ENCODE results near the gene ADAM33. TPM values are rescaled to one million over a fixed set of nuclear protein-coding genes. Genes with fewer than 3 reads are reported as not detected.

Gene ADAM33
- total and polyA plus RNA-seq, 2 of the 8 experiments (the other 6 are each of a cell fraction or from before 2014, with no cell fraction given): 4.2 to 6.0 TPM

GRCh38 chr20:3719046-3719445 lies 37.2 kb upstream of the ADAM33 start:
- Histone ChIP-seq H3K36me3 (ENCODE audit: control insufficient read depth in 2 of 4, insufficient read depth in 4 of 4, low read length in 3 of 4) (no peaks in the 10 kb centered on the region), H3K9ac (replicated peaks in 1 of 4; ENCODE audit: extremely low read depth in 1 of 4, low read depth in 3 of 4, low read length in 3 of 4) (no peak overlapping the region), H2BK15ac (ENCODE audit: low read length) (no peak overlapping the region), H3K4me1 (replicated peaks in 1 of 4; ENCODE audit: control insufficient read depth in 3 of 4, insufficient read depth in 4 of 4, low read length in 3 of 4) (no peaks in the 10 kb centered on the region), H4K20me1 (replicated peaks in 1 of 2; ENCODE audit: control insufficient read depth in 1 of 2, insufficient read depth in 2 of 2, low read length in 2 of 2) (no peaks in the 10 kb centered on the region), H4K8ac (ENCODE audit: extremely low read depth, insufficient read depth, low read length) (no peak overlapping the region), H3K9me3 (ENCODE audit: insufficient read depth in 2 of 2, low read depth in 1 of 2, low read length in 1 of 2) (no peaks in the 10 kb centered on the region), H3K23me2 (ENCODE audit: low read depth, low read length) (no peaks in the 10 kb centered on the region), H3K56ac (replicated peaks; ENCODE audit: insufficient read length, low read depth, low read length) (no peak overlapping the region), H3K4me3 (ENCODE audit: extremely low read depth in 1 of 4, insufficient read depth in 2 of 4, low read depth in 3 of 4, low read length in 4 of 4) (no peak overlapping the region), H3K4me2 (ENCODE audit: insufficient read depth in 1 of 2, low read depth in 2 of 2, low read length in 2 of 2) (no peak overlapping the region), H3K14ac (ENCODE audit: insufficient read length) (no peak overlapping the region), H2AFZ (ENCODE audit: low read length) (no peak overlapping the region), H2BK120ac (replicated peaks; ENCODE audit: low read depth, low read length) (no peak overlapping the region), H2BK12ac (ENCODE audit: low read depth, low read length) (no peak overlapping the region), H3K27ac (ENCODE audit: low read depth, low read length) (no peak overlapping the region), H3K27me3 (replicated peaks in 1 of 4; ENCODE audit: control insufficient read depth in 3 of 4, extremely low read depth in 1 of 4, insufficient read depth in 3 of 4, low read length in 3 of 4) (no peaks in the 10 kb centered on the region), H2AK5ac (ENCODE audit: low read depth, low read length) (no peak overlapping the region), H3K79me2 (ENCODE audit: control insufficient read depth in 1 of 2, insufficient read depth in 2 of 2, low read length in 2 of 2) (no peaks in the 10 kb centered on the region), H3K4ac (replicated peaks; ENCODE audit: insufficient read length, low read depth, low read length) (no peak overlapping the region), H4K91ac (replicated peaks; ENCODE audit: insufficient read length, low read length) (no peak overlapping the region), H3K18ac (ENCODE audit: extremely low read depth, low read length) (no peak overlapping the region), H2BK5ac (ENCODE audit: low read depth, low read length) (no peak overlapping the region), H3K79me1 (ENCODE audit: low read depth, low read length) (no peaks in the 10 kb centered on the region), H4K5ac (ENCODE audit: insufficient read length, low read depth, low read length) (no peak overlapping the region), H3K23ac (ENCODE audit: insufficient read length) (no peak overlapping the region), H2BK20ac (ENCODE audit: low read length) (no peak overlapping the region)
- CTCF ChIA-PET (ENCODE audit: partially characterized antibody): interaction anchor here (1.2 to 42.0 kb wide), 7 partner anchors 8 to 80 kb away, joined by 3 to 1432 read pairs (median 6); partner anchors contain the start of gene ADAM33
- TF ChIP-seq CBX8 (IDR thresholded peaks at IDR 0.05; ENCODE audit: borderline replicate concordance, low read depth, low read length) (no peak), TCF12 (IDR thresholded peaks at IDR 0.05; ENCODE audit: low read depth, low read length) (no peak)
- POLR2A ChIA-PET (ENCODE audit: partially characterized antibody): interaction anchor here (1.3 to 1.9 kb wide), 6 partner anchors 11 to 49 kb away, joined by 3 to 7 read pairs (median 4); partner anchors contain the start of gene HSPA12B
- FAIRE-seq: no peak
- no peak for DNase-seq (ENCODE audit: low read depth in 1 of 2, low spot score in 2 of 2)
- WGBS, 2 experiments (ENCODE audit: extremely low coverage in 1 of 2, insufficient coverage in 1 of 2, insufficient read length in 1 of 2, insufficient replicate concordance in 2 of 2, low coverage in 1 of 2, low lambda C conversion rate in 2 of 2, missing lambda C conversion rate in 1 of 2): 85% methylated on average over 4 of the region's 4 CpGs; no CpG with 5 or more reads in 1 of the 2 experiments

Data from H1 (cell line).